Measurements from ENCODE around the gene SLC17A2. TPM values are rescaled to one million over a fixed set of nuclear protein-coding genes. Genes with fewer than 3 reads are reported as not detected.
A peak's percentile ranks its signal among the peaks of the same experiment; 100 is the strongest.

SLC17A2 gene
- total and polyA plus RNA-seq, 2 of the 13 experiments (the other 11 are each of a cell fraction or from before 2014, with no cell fraction given) = 11.2 to 32.4 TPM

- DNase-seq (ENCODE audit: low spot score) = no peak
- ChIA-PET POLR2A (no interaction called here), CTCF (ENCODE audit: low intra/inter-chr PET ratio, low total read pairs) (no interaction called here)
- H3K27me3 ChIP-seq (ENCODE audit: control insufficient read depth in 1 of 2, insufficient read depth in 2 of 2, low read length in 2 of 2) = no peaks in the 10 kb centered on the region
- no peak overlapping the region for H3K4me2 ChIP-seq (ENCODE audit: low read depth, low read length)
- WGBS (ENCODE audit: low lambda C conversion rate) = 68% methylated on average over 2 of the region's 2 CpGs
- in situ Hi-C loops (cut with HindIII; ENCODE audit: extremely low pct_ligation_motif_present, low pct_unique_long_range_greater_than_20kb) (loop anchor here (5.0 kb wide), 1 partner anchor 37 kb away; no protein-coding TSS in a partner anchor), intact Hi-C loops (cut with micrococcal nuclease; ENCODE audit: unreplicated experiment) (no loop called here)
- no peak overlapping the region for H3K9ac ChIP-seq (ENCODE audit: insufficient read depth, low read depth, low read length)
- FAIRE-seq = no peak
- H3K79me2 ChIP-seq (ENCODE audit: insufficient read depth, low read length) = no peaks in the 10 kb centered on the region
- peaks cover 69% of the 10 kb centered on the region for H3K4me1 ChIP-seq (ENCODE audit: insufficient read depth, low read length)
- no peaks in the 10 kb centered on the region for H3K36me3 ChIP-seq (replicated peaks in 1 of 2; ENCODE audit: control insufficient read depth in 1 of 2, insufficient read depth in 2 of 2, low read length in 2 of 2)
- no peaks in the 10 kb centered on the region for H3K9me3 ChIP-seq (ENCODE audit: low read length)
- no peaks in the 10 kb centered on the region for H4K20me1 ChIP-seq (ENCODE audit: insufficient read depth, low read length)
- H2AFZ ChIP-seq (ENCODE audit: low read length) = peak overlapping the region; percentile 83
- 0 out of 2 replicates have a peak, but pooled peaks have one; percentile 17 for TF ChIP-seq ZMYM4 (CRISPR knock-in tag; IDR thresholded peaks at IDR 0.05)
- no peak for TF ChIP-seq ASH2L (IDR thresholded peaks at IDR 0.05; ENCODE audit: insufficient read length, low read depth, low read length)
- no peak for TF ChIP-seq ZBTB38 (CRISPR knock-in tag; IDR thresholded peaks at IDR 0.05)
- TF ChIP-seq POLR2G (IDR thresholded peaks at IDR 0.05; ENCODE audit: low read depth, low read length) = no peak
- no peak for TF ChIP-seq ZNF512 (CRISPR knock-in tag; IDR thresholded peaks at IDR 0.05)
- no peak for TF ChIP-seq ZNF567 (CRISPR knock-in tag; IDR thresholded peaks at IDR 0.05; ENCODE audit: borderline replicate concordance)
- TF ChIP-seq TP53 (CRISPR knock-in tag; conservative IDR thresholded peaks at IDR 0.05) = no peak
- TF ChIP-seq MTF2 (CRISPR knock-in tag; IDR thresholded peaks at IDR 0.05; ENCODE audit: borderline replicate concordance) = no peak
- H3K27ac ChIP-seq (ENCODE audit: extremely low read length, insufficient read depth, low read length) = no peak overlapping the region
- H3K4me3 ChIP-seq (replicated peaks in 1 of 3; ENCODE audit: insufficient read depth in 1 of 3, low read depth in 2 of 3, low read length in 3 of 3) = no peak overlapping the region
- no TSS peak for BruUV-seq (replicated peaks)
- no peak for ATAC-seq
Observed at GRCh38 chr6:25934156-25934555, 3.7 kb upstream of the SLC17A2 start.
